Measurements from ENCODE around the gene JMJD8.

GRCh38 chr16:644556-644955 is 39.6 kb downstream of the JMJD8 start:
- no peak for TF ChIP-seq CTCF (IDR thresholded peaks at IDR 0.05)
- TF ChIP-seq POLR2A (IDR thresholded peaks at IDR 0.05) = no peak
